Limb (tissue), 2 donors: Measurements from ENCODE around the gene TWIST1.

Experiments
- DNase-seq, 2 donors: peaks; one replicate each; pipeline ENCODE4 v3.0.0-alpha.2; 2016; ENCODE audit errors: extremely low spot score in 2 of 2

The TWIST1 gene

DNA sequence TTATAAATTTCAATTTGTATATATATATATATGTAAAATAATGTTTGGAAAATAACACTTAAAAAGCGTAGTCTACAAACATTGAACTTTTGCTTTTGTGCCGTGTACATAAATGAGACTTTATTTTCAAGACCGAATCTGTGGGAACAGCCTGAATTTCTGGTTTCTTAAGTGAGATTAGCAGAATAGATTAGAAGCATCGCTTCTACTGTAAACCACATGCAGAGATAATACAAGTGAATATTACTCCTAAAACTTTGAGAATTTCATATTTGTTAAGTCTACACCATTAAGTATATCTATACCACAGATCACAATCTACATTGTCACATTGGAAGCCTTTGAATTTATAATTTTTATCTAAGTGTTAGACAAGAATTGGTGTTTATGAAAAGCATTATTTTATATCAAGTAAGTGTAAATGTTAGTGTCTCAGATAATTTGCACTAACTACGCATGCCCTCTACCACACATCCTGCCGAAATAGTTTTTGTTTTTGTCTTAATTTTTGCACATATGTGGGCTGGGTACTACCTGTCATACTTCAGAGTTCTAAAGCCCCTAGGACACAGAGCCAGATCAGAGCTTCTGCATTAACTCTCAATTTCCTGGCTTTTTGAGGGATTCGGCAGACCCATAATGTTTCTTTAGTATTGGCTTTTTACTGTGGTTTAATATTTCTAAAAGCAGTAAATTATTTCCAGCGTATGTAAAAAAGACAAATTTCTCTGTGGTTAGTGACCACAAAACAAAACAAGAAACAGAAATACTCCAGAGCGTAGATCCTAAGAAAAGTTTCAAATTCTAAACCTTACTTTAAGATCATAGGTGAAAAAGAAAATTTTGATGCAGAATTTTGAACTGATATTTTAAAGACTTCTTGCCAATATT lies 20.0 kb downstream of the TWIST1 start:
- no peak for DNase-seq

DNA sequence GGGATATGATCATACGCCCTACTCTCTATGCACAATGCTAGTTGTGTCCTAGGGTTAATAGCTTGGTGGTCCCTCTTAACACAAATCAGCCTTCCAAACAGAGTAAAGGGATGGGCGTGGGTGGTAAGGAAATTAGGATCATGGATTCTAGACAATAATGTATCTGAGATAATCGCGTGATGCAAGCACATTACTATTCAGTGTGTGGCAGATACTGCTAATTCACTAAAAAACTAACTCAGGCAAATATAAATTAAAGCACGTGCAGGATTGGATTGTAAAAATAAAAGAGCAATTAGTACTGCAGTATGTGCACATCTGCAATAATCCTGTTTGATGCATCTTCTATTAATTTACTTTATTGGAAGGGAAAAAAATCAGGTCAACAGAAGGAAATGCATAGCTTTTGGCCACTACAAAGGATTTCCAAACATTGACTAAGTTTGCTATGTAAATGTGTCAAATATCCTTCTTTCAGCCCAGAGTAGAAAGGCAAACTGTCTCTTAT lies 22.0 kb downstream of the TWIST1 start:
- no peak for DNase-seq

DNA sequence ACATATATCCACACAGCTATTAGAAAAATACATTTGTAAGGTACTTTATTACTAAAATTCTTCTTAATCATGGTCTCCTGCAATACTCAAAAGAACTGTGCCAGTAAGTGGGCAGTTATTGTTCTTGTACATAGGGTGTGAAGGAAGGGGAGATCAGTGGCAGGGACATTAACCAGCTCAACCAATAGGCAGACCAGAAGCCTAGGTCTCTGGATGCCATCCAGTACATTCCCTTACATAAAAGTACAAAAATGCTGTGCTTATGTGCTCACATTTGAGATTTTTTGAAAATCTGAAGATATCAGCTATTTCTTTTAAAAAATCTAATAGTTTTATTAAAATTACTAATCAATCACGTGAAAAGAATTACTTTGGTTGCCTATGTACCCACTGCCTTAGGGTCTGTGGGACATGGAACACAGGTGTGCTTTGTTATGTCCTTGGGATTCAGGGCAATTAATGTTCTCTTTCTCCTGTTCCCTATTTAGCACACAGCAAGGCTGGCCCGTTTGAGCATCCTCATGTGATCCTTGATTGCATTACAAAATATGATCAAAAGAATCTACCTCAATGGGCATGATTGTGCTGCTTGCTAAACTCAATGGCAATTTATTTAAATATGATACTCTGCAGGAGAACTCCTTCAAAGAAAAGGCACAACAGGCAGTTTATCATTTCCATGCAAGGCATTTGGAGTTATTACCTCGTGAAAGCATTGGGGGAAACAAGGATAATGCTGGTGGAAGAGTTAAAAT lies 22.7 kb downstream of the TWIST1 start:
- no peak for DNase-seq

GRCh38 chr7:19094138-19094537 lies 23.3 kb downstream of the TWIST1 start:
- DNase-seq: no peak

- no peak for DNase-seq
Measured at GRCh38 chr7:19091550-19092200, 25.8 kb downstream of the TWIST1 start.

- no peak for DNase-seq
Measured at GRCh38 chr7:19090526-19090925, 26.9 kb downstream of the TWIST1 start.

GRCh38 chr7:19089797-19090196 lies 27.6 kb downstream of the TWIST1 start:
- DNase-seq: no peak

- no peak for DNase-seq
Measured at GRCh38 chr7:19089378-19089777, 28.1 kb downstream of the TWIST1 start.

DNA sequence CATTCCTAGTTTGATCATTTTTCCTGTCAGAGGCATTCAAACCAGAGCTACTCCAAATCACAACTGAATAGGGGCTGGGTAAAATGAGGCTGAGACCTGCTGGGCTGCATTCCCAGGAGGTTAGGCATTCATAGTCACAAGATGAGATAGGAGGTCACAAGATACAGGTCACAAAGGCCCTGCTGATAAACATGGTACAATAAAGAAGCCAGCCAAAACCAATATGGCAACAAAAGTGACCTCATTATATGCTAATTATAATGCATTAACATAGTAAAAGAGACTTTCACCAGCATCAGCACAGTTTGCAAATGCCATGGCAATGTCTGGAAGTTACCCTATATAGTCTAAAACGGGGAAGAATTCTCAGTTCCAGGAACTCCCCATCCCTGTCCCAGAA lies 37.3 kb downstream of the TWIST1 start:
- DNase-seq: no peak

GRCh38 chr7:19079066-19079465 lies 38.4 kb downstream of the TWIST1 start:
- DNase-seq: no peak

GRCh38 chr7:19069842-19070241 lies 47.6 kb downstream of the TWIST1 start:
- DNase-seq: no peak

- no peak for DNase-seq
Measured at GRCh38 chr7:19066170-19066569, 51.3 kb downstream of the TWIST1 start.
